MV-4-11 (cell line): ENCODE measurements around the gene ATP2B2.

Experiments used
- DNase-seq: peaks from one replicate; lab custom pipeline; 2025; lab: John Stamatoyannopoulos, UW

Gene ATP2B2

GRCh38 chr3:10400749-10401495, 104.5 kb downstream of the ATP2B2 start:
- DNase-seq: no peak

GRCh38 chr3:10400050-10400748, 105.2 kb downstream of the ATP2B2 start:
- DNase-seq: no peak

- no peak for DNase-seq
Observed at GRCh38 chr3:10399634-10400033, 105.8 kb downstream of the ATP2B2 start.

GRCh38 chr3:10398341-10398740, 107.0 kb downstream of the ATP2B2 start:
- no peak for DNase-seq

- DNase-seq: no peak
Observed at GRCh38 chr3:10397879-10398278, 107.5 kb downstream of the ATP2B2 start.

GRCh38 chr3:10396931-10397330, 108.5 kb downstream of the ATP2B2 start:
- DNase-seq: no peak

GRCh38 chr3:10396083-10396482, 109.3 kb downstream of the ATP2B2 start:
- DNase-seq: no peak

- no peak for DNase-seq
Observed at GRCh38 chr3:10395671-10396070, 109.7 kb downstream of the ATP2B2 start.

GRCh38 chr3:10395196-10395595, 110.2 kb downstream of the ATP2B2 start:
- DNase-seq: no peak

GRCh38 chr3:10394491-10395025, 110.8 kb downstream of the ATP2B2 start:
- no peak for DNase-seq

- no peak for DNase-seq
Observed at GRCh38 chr3:10393514-10393913, 111.9 kb downstream of the ATP2B2 start.

- DNase-seq: no peak
Observed at GRCh38 chr3:10392906-10393461, 112.4 kb downstream of the ATP2B2 start.

GRCh38 chr3:10392244-10392643, 113.1 kb downstream of the ATP2B2 start:
- no peak for DNase-seq

- no peak for DNase-seq
Observed at GRCh38 chr3:10391391-10391790, 114.0 kb downstream of the ATP2B2 start.

GRCh38 chr3:10390641-10391373, 114.6 kb downstream of the ATP2B2 start:
- DNase-seq: no peak

- peak; percentile 92 for DNase-seq
Observed at GRCh38 chr3:10389995-10390394, 115.4 kb downstream of the ATP2B2 start.

- peak; percentile 42 for DNase-seq
Observed at GRCh38 chr3:10389339-10389738, 116.0 kb downstream of the ATP2B2 start.

GRCh38 chr3:10387881-10388609, 117.3 kb downstream of the ATP2B2 start:
- no peak for DNase-seq

- no peak for DNase-seq
Observed at GRCh38 chr3:10386121-10386520, 119.3 kb downstream of the ATP2B2 start.

- no peak for DNase-seq
Observed at GRCh38 chr3:10384541-10385360, 120.6 kb downstream of the ATP2B2 start.

- no peak for DNase-seq
Observed at GRCh38 chr3:10383850-10384248, 121.5 kb downstream of the ATP2B2 start.
